DMS 273 (cell line): ENCODE results near the gene NVL.

Source experiments
- DNase-seq: peaks from one replicate; lab custom pipeline; 2025; ENCODE audit not compliant: unreplicated experiment; lab: John Stamatoyannopoulos, UW

NVL gene

GRCh38 chr1:224287714-224288113 is 42.3 kb downstream of the NVL start:
- DNase-seq, result no peak

- DNase-seq, result no peak
Observed at GRCh38 chr1:224282140-224282539, 47.8 kb downstream of the NVL start.

GRCh38 chr1:224276771-224277487 is 53.0 kb downstream of the NVL start:
- DNase-seq, result no peak

GRCh38 chr1:224274970-224275626 is 54.9 kb downstream of the NVL start:
- no peak for DNase-seq

DNA sequence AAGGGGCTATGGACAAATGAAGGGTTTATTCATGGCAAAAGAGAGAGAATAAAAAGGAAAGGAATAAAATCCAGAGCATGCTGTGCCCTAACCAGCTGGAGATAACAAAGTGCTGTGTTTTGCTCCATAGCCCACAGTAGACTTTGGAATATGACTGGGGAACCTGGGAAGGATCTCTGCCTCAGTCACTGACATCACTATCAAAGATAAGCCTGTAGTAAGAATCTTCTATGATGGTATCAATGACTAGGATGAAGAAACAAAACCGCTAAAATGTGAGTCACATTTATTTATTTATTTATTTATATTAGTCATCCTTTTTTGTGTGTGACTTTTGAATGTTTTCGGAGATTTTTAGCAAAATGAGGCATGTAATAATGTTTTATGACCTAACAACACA is 56.3 kb downstream of the NVL start:
- DNase-seq, result no peak

DNA sequence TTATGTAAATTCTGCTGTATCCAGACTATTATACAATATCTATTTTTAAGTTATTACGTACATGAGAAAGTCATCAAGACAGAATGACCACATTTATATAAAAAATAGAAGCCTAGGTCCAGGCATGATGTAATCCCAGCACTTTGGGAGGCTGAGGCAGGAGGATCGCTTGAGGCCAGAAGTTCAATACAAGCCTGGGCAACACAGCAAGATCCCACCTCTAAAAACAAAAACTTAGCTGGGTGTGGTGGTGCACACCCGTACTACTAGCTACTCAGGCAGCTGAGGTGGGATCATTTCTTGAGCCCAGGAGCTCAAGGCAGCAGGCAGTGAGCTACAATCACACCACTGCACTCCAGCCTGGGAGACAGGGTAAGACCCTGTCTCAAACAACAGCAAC is 58.9 kb downstream of the NVL start:
- no peak for DNase-seq

DNA sequence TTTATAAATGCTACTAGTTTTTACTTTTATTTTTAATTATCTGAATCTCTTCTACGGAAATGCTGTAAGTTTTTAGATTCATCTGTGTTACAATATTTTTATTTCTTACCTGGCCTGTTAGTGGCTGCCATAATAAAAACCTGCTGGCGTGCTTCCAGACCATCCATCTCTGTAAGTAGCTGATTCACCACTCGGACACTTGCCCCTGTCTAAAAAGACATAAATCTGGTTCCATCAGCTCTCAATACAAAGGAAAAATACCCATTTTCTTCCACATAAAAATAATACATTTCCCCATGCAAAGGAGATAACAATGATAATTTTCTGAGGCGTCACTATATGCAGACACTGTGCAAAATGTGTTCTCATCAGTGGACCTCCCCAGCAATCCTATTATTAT is 62.0 kb downstream of the NVL start:
- DNase-seq, result no peak

GRCh38 chr1:224266915-224267856 is 62.8 kb downstream of the NVL start:
- no peak for DNase-seq

DNA sequence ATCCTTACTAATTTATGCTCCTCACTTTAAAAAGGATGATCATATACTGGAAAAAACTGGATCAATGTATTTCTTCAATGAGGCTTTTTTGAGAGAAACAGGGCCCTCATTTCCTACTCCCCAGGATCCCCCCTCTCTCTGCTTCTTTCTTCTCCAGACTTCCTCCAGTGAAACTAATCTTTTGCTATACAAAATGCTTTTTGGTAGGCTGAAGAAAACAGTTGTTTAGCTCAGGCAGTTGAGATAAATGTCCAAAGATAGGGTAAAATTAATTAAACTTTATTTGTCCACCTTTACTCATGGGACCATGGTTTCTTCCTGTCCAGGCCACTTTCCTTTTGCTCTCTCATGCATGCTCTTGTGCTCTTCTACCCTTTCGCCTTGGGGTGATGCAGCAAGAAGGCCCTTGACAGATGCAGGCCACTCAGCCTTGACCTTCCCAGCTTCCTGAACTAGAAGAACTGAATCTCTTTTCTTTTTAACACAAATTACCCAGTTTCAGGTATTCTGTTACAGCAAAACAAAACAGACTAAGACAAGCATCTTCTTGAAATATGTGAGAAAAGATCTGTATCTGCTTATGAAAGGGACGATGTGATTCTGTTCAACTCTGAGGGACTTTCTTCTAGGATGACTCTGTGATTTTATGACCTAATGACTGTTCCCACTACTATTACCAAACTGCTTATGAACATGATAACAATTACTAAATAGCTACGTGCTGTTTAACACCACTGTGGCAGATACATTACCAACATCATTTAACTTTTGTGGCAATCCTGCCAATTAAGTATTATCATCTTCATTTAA is 63.7 kb downstream of the NVL start:
- no peak for DNase-seq

- DNase-seq, result no peak
Observed at GRCh38 chr1:224264321-224264720, 65.7 kb downstream of the NVL start.

- no peak for DNase-seq
Observed at GRCh38 chr1:224262373-224263054, 67.5 kb downstream of the NVL start.

DNA sequence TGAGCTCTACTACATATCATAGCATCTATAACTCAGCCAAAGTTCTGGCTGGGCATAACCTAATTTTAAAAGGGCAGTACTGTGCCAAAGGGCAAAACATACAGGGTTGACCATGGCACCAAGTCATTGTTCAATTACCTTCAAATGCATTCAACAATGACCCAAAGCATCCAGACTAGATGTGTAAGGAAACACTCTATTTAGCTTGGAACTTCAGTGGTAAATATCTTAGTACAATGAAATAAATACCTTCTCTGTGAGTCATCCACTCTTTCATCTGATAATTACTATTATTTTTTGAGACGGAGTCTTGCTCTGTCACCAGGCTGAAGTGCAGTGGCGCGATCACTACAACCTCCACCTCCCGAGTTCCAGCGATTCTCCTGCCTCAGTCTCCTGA is 70.0 kb downstream of the NVL start:
- no peak for DNase-seq

- DNase-seq, result no peak
Observed at GRCh38 chr1:224258351-224258750, 71.6 kb downstream of the NVL start.

DNA sequence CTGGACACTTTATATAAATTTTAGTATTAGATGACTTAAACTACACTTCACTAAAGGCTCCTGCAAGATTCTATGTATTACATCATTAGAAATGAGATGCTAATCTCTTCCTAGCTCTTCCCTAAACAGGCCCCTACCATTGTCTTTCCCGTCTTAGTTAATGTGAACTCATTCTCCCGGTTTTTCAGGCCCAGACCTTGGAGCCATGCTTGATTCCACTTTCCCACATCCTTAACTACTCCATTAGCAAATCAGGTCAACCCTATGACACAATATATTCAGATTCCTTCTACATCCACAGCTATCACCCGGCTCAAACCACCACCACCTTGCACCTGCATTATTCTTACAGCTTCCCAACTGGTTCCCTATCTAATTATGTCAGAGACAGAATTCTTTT is 73.3 kb downstream of the NVL start:
- DNase-seq, result no peak

- DNase-seq, result no peak
Observed at GRCh38 chr1:224253721-224254120, 76.3 kb downstream of the NVL start.

- DNase-seq, result no peak
Observed at GRCh38 chr1:224252479-224252878, 77.5 kb downstream of the NVL start.

DNA sequence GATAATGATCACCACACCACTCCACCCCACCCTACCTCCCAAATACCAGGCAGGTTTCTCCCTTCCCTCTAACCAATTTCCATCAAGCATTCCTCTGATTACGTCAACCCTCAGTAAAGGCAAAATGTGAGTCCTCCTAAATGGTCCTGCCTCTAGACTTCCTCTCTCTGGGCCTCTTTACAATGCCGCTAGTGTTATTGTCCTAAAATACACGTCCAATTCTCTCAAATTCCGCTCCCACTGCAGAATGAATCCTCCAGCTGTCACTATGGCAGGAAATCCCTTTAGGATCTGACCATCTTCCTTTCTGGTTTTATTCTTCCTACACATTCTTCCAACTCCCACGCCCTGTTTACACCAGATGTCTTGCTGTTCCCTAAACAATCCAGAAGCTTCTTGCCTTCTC is 78.2 kb downstream of the NVL start:
- no peak for DNase-seq

DNA sequence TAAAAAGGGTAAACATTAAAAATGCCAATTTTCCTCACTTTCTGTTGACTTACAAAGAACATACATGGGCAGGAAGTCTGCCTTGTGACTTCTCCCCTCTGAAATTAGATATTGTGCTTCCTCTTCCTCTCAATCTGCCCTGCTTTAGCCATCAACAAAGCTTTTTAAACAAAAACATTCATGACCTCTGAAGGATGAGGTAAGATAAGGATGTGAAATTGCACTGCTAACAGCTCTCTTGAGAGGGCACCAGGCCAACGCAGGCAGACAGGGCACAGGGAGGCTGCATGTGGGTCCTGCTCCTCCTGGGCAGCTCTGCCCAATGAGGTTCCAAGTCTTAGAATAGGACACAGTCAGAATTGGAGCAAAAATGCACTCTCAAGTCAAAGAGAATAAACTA is 84.8 kb downstream of the NVL start:
- DNase-seq, result no peak

DNA sequence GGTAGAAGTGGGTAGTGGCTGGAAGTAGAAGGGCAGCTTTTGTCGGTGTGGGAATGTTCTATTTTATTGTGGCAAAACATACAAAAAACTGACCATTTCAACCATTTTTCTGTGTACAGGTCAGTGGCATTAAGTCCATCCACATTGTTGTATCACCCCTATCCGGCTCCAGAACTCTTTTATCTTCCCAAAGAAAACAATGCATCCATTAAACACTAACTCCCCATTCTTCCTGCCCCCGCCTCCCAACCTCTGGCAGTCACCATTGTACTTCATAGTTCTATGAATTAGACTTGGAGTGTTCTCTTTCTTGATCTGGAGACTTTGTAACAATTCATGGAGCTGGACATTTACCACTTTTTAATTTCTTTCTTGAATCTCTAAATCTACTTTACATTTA is 91.2 kb downstream of the NVL start:
- no peak for DNase-seq

DNA sequence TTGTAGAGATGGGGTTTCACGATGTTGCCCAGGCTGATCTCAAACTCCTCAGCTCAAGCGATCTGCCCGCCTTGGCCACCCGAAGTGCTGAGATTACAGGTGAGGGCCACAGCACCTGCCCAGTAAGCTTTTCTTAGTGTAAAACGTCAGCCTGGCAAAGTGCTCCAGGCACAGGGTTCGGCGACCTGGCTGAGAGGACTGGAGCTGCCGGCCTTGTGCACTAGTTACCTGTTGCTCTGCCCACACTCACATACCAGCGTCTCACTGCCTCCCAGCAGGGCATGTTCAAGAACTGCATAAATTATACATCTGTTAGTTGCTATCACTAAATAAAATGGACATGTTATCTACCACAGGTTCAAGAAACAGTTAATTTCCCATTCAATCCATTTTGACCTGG is 91.8 kb downstream of the NVL start:
- no peak for DNase-seq
